T-helper 1 cell (primary cell): ENCODE results near the gene ZNF441.
"Not testable (repeated sequence)": the region's sequence is repeated elsewhere in the genome, so short reads cannot be mapped to it uniquely, and the experiment has no call there.

ENCODE experiments used
- DNase-seq, 5 donors: peaks; one replicate each; pipeline ENCODE4 v3.0.0-alpha.2; 2012 to 2020
- total RNA-seq, 4 donors: gene quantifications; one replicate each; lab custom pipeline; 2026; lab: John Stamatoyannopoulos, UW

Gene ZNF441
- total RNA-seq: 3.3 to 17.0 (median 15.9) reads per million in 4 donors

DNA sequence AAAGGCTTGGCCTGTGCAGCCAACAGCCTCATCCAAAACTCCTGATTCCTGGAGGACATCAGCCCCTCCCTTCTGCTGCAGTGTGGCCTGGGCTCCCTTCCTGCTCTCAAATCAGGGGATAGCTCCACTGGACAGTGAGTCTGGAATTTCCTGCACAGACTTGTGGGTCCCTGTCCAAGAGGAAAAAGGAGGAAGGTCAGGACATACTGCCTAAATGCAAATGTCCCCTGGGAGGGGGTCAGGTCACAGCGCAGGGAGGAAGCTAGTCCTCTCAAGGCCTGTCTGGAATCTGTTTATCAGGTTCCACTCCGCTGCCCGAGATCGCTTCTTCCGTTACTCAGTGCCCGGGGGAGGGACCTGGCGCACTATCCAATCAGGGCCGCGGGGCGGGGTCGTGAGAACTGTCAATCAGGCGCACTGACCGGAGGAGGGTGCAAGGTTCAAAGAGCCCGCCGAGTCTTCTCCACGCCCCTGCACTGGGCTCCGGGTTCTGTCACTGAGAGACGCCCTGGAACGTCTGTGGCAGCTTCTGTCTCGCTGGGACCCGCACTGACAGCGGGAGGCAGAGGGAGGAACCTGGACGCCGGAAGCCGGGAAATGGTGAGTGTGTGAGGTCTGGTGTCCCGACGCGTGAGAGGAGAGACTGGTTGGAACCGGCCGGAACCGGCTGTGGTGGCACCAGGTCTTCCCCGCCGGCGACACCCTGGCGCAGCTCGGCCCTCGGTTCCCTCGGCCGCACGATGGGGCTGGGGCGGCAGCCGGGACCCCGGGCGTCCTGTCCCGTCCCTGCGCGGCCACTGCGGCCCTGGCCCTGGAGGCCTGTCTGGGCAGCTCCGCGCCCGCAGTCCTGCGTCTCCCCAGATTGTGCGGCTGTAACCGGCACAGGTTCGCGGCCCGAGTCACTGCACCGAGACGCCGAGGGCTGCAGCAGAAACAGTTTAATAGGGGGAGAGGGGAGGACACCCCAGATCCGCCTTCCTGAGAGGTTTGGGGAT lies at the start of gene ZNF441:
Gene ZNF441, plus strand, starts transcription at position 404 of the 995 bp plus-strand sequence. Its CDS starts 194 bp downstream, at position 598.
- DNase-seq: peak; percentile 71 to 91 (median 79)

DNA sequence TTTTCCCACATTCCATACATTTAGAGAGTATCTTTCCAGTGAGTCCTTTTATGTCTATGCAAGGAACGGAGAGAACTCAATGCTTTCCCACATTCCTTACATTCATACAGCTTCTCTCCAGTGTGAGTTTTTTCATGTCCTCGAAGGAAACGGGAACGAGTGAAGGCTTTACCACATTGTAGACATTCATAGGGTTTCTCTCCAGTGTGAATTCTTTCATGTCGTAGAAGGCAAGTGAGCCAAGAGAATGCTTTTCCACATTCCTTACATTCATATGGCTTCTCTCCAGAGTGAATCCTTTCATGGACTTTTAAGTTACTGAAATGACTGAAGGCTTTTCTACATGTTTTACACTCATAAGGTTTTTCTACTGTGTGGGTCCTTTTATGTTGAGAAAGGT lies 45.1 kb upstream of the ZNF441 start:
- no peak for DNase-seq

DNA sequence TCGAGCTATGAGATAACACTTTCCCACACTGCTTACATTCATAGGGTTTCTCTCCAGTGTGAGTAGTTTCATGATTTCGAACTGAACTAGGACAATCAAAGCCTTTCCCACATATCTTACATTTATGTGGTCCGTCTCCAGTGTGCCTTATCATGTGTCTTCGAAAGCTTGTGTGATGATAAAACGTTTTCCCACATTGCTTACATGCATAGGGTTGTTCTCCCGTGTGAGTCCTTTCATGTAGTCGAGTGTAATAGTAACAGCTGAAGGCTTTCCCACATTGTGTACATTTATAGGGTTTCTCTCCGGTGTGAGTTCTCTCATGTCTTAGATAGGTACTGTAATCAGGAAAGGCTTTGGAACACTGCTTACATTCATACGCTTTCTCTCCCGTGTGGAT lies 44.4 kb upstream of the ZNF441 start:
- DNase-seq: peak in 1 of 5 donors; percentile 7

DNA sequence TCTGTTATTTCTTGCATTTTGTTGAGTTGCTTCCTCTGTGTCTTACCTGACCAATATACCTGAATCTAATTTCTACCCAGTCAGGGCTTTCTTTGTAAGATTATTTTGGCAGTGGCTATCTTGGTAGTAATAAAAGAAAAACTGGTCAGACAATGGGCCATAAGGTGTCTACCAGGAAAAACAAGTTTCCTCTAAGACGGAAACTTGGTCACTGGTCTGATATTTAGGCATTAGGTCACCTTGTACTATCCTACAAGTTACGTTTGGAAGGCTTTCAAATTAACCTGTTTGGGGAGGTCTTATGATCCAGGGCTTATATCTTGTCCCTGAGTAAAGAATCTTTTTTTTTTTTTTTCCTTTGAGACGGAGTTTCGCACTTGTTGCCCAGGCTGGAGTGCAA lies 37.2 kb upstream of the ZNF441 start:
- no peak for DNase-seq

DNA sequence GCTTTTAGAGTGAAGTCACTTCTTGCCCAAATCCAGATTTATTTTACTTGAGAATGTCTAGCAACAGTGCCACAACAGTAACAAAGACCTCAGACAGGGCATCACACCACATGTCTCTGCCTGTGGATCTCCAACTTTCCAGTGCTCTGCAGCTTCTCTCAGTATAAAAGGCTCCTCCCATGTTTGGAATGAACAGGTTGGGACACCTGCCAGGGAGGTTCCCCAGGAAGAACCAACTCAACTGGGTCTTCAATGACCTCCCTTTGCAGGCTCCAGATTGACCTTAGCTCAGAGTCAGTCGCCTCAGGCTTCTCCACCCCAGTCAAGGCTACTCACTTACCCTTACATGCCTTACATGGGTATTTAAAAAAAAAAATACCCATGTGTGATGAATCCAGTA lies 31.4 kb upstream of the ZNF441 start:
- no peak for DNase-seq

DNA sequence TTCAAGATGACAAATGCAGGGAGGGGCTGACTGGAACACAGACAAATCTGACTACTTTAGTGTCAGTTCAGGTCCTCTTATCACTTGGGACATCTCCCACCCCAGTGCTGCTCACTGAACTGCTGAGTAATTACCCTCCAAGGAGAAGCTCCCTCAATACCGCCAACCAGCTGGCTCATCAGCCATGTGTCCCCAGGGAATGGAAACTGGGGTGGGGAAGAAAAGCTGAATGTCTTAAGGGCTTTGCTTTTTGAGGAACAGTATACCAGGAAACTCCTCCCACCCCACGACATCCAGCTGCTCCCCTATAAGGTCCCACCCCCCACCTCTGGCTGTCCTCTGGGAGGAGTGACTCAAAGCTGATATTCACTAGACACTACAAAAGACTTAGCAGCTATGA lies 30.1 kb upstream of the ZNF441 start:
- DNase-seq: no peak

DNA sequence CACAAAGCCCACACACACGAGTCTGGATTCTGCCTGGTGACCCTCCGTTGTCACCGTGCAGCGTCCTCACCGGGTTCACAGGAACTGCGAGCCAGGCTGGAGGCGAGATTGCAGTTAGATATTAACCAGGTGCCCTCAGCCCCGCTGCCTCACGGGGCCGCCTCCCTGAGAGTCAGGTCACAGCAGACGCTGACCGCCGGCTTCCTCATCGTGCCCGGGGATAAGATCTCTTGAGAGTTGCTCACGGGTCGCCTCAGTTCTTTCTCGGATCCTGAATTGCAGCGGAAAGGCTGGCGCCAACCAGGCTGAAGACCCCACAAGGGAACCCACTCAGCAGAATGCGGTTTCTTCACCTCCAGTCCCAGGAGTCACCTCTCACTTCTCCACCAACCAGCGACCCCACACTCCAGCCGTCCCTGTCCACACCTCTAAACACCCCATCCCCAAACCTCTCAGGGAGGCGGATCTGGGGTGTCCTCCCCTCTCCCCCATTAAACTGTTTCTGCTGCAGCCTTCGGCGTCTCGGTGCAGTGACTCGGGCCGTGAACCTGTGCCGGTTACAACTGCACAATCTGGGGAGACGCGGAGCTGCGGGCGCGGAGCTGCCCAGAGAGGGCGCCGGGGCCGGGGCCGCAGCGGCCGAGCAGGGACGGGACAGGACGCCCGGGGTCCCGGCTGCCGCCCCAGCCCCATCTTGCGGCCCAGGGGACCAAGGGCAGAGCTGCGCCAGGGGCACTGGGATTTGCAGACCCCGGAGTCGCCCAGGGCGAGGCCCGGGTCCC lies 28.6 kb upstream of the ZNF441 start:
- DNase-seq: peak in 3 of 5 donors; percentile 14 to 35 (median 15)

DNA sequence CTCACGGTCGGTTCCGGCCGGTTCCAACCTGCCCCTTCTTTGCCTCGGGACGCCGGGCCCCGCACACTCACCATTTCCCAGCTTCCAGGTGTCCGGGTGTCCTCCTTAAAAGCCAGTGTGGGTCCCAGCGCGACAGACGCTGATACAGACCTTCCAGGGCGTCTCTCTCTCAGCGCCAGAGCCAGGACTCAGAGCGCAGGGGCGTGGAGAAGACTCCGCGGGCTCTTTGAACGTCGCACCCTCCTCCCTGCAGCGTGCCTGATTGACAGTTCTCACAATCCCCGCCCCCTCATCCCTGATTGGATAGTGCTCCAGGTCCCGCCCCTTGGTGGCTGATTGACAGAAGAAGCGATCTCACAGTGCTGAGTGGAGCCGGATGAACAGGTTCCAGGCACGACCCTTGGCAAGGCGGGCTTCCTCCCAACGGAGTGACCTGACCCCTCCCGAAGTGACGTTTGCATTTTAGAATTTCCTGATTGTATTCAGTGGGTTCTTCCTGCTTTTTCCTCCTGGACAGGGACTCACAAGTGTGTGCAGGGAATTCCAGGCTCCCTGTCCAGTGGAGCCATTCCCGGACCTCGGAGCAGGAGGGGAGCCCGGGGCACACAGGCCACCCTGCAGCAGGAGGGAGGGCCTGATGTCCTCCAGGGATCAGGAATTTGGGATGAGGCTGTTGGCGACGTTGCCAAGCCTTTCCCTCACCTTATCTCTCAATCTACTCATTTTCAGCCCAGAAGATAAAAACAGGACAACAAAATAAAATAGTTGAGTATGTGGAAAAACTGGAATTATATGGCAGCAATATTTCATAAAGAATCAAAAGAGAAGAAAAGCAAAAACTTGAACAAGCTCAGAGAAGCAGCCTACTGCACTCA lies 27.8 kb upstream of the ZNF441 start, which contains the start of gene ZNF823:
Gene ZNF823, minus strand, starts transcription at position 201 of the 875 bp plus-strand sequence. Its CDS starts 127 bp downstream, at position 74.
- peak; percentile 85 to 97 (median 93) for DNase-seq

DNA sequence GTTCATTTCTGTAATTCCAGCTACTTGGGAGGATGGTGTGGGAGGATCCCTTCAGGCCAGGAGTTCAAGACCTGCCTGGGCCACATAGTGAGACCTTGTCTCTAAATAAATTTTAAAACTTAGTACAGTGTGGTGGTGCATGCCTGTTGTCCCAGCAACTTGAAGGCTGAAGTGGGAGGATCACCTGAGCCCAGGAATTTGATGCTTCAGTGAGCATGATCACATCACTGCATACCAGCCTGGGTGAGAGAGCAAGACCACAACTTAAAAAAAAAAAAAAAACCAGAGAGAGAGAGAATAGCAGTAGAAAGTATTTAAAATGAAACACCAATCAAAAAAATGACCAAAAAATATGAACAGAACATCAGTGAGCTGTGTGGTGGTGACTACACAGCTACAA lies 20.9 kb upstream of the ZNF441 start:
- no peak for DNase-seq

DNA sequence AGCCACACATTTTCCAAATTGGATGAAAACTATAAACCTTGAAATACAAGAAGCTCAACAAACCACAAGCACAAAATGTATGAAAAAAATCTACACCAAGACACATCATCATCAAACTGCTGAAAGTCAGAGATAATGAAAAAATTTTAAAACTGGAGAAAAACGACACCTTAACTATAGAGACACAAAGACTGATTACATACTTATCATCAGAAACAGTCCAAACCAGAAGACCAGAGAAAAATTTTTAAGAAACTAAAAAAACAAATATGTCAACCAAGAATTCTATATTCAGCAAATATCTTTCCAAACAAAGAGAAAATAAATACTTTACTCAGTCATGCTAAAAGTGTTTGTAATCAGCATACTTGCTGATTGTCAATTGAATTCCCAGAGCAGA lies 19.5 kb upstream of the ZNF441 start:
- no peak for DNase-seq

DNA sequence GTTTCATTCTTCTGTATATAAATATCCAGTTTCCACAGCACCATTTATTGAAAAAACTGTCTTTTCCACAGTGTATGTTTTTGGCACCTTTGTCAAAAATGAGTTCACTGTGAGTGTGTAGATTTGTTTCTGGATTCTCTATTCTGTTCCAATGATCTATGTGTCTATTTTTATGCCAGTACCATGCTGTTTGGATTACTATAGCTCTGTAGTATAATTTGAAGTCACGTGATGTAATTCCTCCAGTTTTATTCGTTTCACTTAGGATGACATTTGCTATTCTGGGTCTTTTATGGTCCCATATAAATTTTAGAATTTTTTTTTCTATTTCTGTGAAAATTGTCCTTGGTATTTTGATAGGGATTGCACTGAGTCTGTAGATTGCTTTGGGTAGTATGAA lies 17.0 kb upstream of the ZNF441 start:
- DNase-seq: no peak

DNA sequence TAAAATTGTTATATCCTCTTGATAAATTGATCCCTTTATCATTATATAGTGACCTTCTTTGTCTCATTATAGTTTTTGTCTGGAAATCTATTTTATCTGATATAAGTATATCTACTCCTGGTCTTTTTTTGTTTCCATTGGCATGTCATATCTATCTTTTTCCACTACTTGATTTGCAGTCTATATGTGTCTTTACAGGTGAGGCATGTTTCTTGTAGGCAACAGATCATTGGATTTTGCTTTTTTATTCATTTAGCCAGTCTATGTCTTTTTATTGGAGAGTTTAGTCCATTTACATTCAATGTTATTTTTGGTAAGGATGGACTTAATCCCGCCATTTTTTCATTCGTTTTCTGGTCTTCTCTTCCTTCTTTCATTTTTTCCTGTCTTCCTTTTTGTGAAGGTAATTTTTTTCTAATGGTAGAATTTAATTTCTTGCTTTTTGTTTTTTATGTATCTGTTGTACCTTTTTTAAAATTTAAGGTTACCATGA lies 14.5 kb upstream of the ZNF441 start:
- no peak for DNase-seq

DNA sequence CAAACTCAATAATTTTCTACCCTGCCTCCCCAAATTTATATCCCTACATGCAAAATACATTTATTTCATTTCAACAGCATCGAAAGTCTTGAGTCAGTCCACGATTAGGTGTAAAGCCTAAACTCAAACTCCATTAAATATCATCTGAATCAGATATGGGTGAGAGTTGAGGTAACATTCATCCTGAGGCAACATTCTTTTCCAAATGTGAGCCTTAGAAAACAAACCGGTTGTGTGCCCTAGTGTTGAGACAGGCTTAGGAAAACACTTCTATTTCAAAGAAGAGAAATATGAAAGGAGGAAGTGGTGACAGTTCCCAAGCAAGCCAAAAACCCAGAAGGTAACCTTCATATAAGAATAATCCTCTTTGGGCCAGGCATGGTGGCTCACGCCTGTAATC lies 12.1 kb upstream of the ZNF441 start:
- no peak for DNase-seq

DNA sequence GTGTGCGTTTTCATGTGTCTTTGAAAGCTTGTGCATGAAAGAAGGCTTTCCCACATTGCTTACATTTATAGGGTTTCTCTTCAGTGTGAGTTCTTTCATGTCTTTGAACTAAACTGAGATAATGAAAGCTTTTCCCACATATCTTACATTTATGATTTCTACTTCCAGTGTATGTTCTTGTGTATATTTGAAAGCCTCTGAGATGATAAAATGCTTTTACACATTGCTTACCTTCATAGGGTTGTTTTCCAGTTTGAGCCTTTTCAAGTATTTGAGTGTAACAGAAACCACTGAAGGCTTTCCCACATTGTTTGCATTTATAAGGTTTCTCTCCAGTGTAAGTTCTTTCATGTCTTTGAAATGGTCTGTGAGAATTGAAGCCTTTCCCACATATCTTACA lies 9.8 kb upstream of the ZNF441 start:
- DNase-seq: no peak

DNA sequence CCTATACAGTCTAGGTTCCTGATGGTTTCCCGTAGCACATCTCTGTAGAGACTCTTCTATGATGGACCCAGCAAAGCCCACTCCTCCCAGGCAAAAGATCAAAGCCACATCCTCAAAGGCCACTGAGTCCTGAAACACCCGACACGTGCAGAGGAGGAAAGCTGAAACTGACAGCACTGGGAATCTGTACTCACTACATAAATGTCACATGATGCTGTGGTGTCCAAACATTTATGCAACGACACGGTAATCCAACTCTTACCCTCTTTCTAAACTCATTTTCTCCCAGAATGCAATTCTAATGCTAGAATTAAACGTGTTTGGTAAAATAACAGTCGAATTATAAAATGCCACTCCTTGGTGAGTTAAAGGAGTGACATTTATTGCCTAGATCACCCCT lies 7.0 kb upstream of the ZNF441 start:
- DNase-seq: no peak

DNA sequence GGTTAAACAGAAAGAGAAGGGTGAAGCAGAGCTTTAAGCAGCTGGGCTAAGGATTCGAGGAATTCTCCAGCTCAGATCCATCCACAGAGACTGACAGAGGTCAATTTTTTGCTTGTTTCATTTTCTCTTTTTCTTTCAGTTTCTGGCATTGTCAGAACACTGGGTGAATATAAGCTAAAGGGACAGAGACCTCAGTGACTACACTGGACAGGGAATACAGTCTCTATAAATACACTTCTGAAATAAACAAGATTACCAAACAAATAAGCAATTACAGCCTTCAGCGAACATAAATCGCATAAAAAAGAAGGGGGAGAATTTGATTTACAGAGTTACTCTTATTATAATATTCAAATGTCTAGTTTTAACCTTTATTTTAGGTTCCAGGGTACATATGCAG lies 3.7 kb upstream of the ZNF441 start:
- DNase-seq: no peak

DNA sequence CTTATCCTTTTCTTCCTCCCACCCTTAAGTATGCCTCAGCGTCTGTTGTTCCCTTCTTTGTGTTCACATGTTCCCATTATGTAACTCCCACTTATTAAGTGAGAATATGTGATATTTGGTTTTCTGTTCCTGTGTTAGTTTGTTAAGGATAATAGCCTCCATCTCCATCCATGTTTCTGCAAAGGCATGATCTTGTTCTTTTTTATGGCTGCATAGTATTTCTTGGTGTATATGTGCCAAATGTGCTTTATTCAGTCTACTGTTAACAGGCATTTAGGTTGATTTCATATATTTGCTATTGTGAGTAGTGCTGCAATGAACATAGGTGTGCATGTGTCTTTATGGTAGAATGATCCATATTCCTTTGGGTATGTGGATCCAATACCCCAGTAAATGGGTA lies 3.2 kb upstream of the ZNF441 start:
- DNase-seq: no peak

DNA sequence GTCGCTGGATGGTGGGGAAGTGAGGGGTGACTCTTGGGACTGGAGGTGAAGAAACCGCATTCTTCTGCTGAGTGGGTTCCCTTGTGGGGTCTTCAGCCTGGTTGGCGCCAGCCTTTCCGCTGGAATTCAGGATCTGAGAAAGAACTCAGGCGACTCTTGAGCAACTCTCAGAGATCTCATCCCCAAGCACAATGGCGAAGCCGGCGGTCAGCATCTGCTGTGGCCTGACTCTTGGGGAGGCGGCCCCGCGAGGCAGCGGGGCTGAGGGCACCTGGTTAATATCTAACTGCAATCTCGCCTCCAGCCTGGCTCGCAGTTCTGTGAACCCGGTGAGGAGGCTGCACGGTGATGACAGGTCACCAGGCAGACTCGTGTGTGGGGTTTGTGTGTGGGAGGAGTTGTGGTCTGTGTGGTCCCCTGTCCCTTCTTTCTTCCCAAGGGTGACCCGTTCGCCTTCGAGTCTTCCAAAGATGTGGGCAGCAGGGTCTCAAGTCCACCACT lies 883 bp downstream of the ZNF441 start:
- peak in 3 of 5 donors; percentile 1 to 23 (median 4) for DNase-seq

DNA sequence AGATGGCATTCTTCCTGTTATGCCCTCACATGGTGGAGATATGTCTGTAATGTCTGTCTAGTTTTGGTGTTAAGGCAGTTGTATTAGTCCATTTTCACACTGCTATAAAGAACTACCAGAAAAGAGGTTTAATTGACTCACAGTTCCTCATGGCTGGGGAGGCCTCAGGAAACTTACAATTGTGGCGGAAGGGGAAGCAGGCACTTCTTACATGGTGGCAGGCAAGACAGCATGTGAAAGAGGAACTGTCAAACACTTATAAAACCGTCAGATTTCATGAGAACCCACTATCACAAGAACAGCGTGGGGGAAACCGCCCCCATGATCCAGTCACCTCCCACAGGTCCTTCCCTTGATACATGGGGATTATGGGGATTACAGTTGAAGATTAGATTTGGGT lies 3.2 kb downstream of the ZNF441 start:
- DNase-seq: no peak

DNA sequence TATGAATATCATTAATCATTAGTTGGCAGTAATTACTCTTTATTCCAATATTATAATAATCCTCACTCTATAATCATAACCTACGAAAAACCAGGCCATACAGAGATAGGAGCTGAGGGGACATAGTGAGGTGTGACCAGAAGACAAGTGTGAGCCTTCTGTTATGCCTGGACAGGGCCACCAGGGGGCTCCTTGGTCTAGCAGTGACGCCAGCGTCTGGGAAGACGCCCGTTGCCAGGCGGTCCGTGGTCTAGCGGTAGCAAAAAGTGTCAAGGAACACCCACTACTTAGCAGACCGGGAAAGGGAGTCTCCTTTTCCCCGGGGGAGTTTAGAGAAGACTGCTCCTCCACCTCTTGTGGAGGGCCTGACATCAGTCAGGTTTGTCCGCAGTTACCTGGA lies 4.7 kb downstream of the ZNF441 start:
- DNase-seq: not testable (repeated sequence)

DNA sequence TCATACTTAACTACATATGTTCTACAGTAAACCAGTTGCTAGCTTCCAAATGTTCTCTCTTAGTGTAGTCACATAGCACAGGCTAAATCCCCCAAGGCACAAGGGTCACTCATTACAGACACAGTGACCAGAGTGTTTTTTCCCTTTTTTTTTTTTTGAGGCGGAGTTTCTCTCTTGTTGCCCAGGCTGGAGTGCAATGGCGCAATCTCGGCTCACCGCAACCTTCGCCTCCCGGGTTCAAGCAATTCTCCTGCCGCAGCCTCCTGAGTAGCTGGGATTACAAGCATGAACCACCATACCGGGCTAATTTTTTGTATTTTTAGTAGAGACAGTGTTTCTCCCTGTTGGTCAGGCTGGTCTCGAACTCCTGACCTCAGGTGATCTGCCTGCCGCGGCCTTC lies 9.9 kb downstream of the ZNF441 start:
- not testable (repeated sequence) for DNase-seq

DNA sequence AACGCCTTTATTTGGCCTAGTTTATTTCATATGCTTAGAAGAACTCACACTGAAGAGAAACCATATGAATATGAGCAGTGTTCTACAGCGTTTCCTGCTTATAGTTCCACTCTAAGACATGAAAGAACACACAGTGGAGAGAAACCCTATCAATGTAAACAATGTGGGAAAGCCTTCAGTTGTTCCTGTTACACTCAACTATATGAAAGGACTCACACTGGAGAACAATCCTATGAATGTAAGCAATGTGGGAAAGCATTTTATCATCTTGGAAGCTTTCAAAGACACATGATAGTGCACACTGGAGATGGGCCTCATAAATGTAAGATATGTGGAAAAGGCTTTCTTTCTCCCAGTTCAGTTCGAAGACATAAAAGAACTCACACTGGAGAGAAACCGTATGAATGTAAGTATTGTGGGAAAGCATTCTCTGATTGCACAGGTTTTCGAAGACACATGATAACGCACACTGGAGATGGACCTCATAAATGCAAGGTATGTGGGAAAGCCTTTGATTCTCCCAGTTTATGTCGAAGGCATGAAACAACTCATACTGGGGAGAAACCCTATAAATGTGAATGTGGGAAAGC lies 13.7 kb downstream of the ZNF441 start:
- DNase-seq: no peak
